Upper lobe of right lung (tissue), 1 donor: ENCODE data around the gene UTP4. TPM values are rescaled to one million over a fixed set of nuclear protein-coding genes. Genes with fewer than 3 reads are reported as not detected.
A peak's percentile ranks its signal among the peaks of the same experiment; 100 is the strongest.

ENCODE experiments used
- ATAC-seq: fragments of 200-7000 bp; cut with Tn5 transposase; one replicate; pipeline ENCODE4 v1.9.1; 2020; ENCODE audit warnings: mild to moderate bottlenecking, moderate library complexity
- DNase-seq: peaks from one replicate; pipeline ENCODE4 v3.0.0-alpha.2; 2020
- H3K27ac ChIP-seq: fragments of 200-600 bp; one replicate; pipeline ENCODE4 v1.8.0; 2022
- H3K27me3 ChIP-seq: fragments of 200-600 bp; one replicate; pipeline ENCODE4 v1.8.0; 2022; ENCODE audit warnings: mild to moderate bottlenecking
- H3K36me3 ChIP-seq: fragments of 200-600 bp; one replicate; pipeline ENCODE4 v1.8.0; 2022
- H3K4me1 ChIP-seq: fragments of 200-600 bp; one replicate; pipeline ENCODE4 v1.8.0; 2022
- H3K4me3 ChIP-seq: fragments of 200-600 bp; one replicate; pipeline ENCODE4 v1.8.0; 2022; ENCODE audit warnings: mild to moderate bottlenecking
- H3K9me3 ChIP-seq: fragments of 200-600 bp; one replicate; pipeline ENCODE4 v1.8.0; 2022
- CTCF ChIP-seq: fragments of 200-600 bp; IDR thresholded peaks from one replicate; pipeline ENCODE4 v1.8.0; 2022; ENCODE audit warnings: antibody characterized with exemption
- intact Hi-C: fragments of 100-400 bp; cut with DNase I; formaldehyde crosslinking; loops from one replicate; pipeline ENCODE4 v1.11.0; 2022
- total RNA-seq: library from RNA; stranded (reverse); fragmentation: NEBNext Ultra II Directional; extraction: Animal tissue kit (Norgen Biotek cat#: 25700); gene quantifications from one replicate; pipeline ENCODE4 v1.2.1, GENCODE V29; 2021
- donor health status: DM: no; HTN: yes; CAD: no; lungs with severe emphysema.

Gene UTP4
- total RNA-seq, 1 donor from 2014 or later: 36.5 TPM

- ATAC-seq: no peak
- Histone ChIP-seq H3K27me3 (peaks cover 2% of the 10 kb centered on the region), H3K36me3 (peaks cover 53% of the 10 kb centered on the region), H3K27ac (no peak overlapping the region), H3K9me3 (no peaks in the 10 kb centered on the region), H3K4me3 (no peak overlapping the region), H3K4me1 (peaks cover 23% of the 10 kb centered on the region)
- peak; percentile 50 for DNase-seq
- intact Hi-C loops: loop anchor here (10.0 kb wide), 2 partner anchors 207 to 587 kb away; no protein-coding TSS in a partner anchor
- no peak for TF ChIP-seq CTCF
Observed at GRCh38 chr16:69111876-69112230, 20.6 kb upstream of the UTP4 start.

GRCh38 chr16:69112285-69113129 is 19.9 kb upstream of the UTP4 start:
- peak; percentile 76 for TF ChIP-seq CTCF
- Histone ChIP-seq H3K27ac (no peak overlapping the region), H3K36me3 (peaks cover 53% of the 10 kb centered on the region), H3K27me3 (no peaks in the 10 kb centered on the region), H3K4me1 (peaks cover 21% of the 10 kb centered on the region), H3K9me3 (no peaks in the 10 kb centered on the region), H3K4me3 (no peak overlapping the region)
- intact Hi-C loops: loop anchor here (10.0 kb wide), 2 partner anchors 208 to 588 kb away; no protein-coding TSS in a partner anchor
- DNase-seq: peak; percentile 82
- ATAC-seq: peak; percentile 82

- DNase-seq: peak; percentile 39
- ATAC-seq: no peak
- H3K36me3 ChIP-seq: peaks cover 60% of the 10 kb centered on the region
Observed at GRCh38 chr16:69113216-69113615, 19.2 kb upstream of the UTP4 start.

GRCh38 chr16:69114346-69114975 is 18.0 kb upstream of the UTP4 start:
- TF ChIP-seq CTCF: no peak
- peak; percentile 27 for DNase-seq
- no peaks in the 10 kb centered on the region for H3K9me3 ChIP-seq
- ATAC-seq: no peak
- intact Hi-C loops: loop anchor here (10.0 kb wide), 2 partner anchors 210 to 590 kb away; no protein-coding TSS in a partner anchor
- H3K36me3 ChIP-seq: peaks cover 68% of the 10 kb centered on the region
- H3K27ac ChIP-seq: no peak overlapping the region
- H3K27me3 ChIP-seq: no peaks in the 10 kb centered on the region
- peaks cover 9% of the 10 kb centered on the region for H3K4me1 ChIP-seq
- no peak overlapping the region for H3K4me3 ChIP-seq

More at GRCh38 chr16:69113216-69113615, 19.2 kb upstream of the UTP4 start:
- Histone ChIP-seq H3K27ac (no peak overlapping the region), H3K27me3 (no peaks in the 10 kb centered on the region), H3K9me3 (no peaks in the 10 kb centered on the region), H3K4me3 (no peak overlapping the region), H3K4me1 (peaks cover 14% of the 10 kb centered on the region)
- no peak for TF ChIP-seq CTCF
- intact Hi-C loops: loop anchor here (10.0 kb wide), 2 partner anchors 208 to 588 kb away; no protein-coding TSS in a partner anchor

- Histone ChIP-seq H3K27ac (no peak overlapping the region), H3K9me3 (no peaks in the 10 kb centered on the region), H3K4me1 (peaks cover 9% of the 10 kb centered on the region), H3K27me3 (no peaks in the 10 kb centered on the region), H3K36me3 (peaks cover 68% of the 10 kb centered on the region), H3K4me3 (no peak overlapping the region)
- peak; percentile 30 for DNase-seq
- intact Hi-C loops: loop anchor here (10.0 kb wide), 2 partner anchors 210 to 590 kb away; no protein-coding TSS in a partner anchor
- ATAC-seq: no peak
- no peak for TF ChIP-seq CTCF
Observed at GRCh38 chr16:69114976-69115355, 17.5 kb upstream of the UTP4 start.
